PFSK-1 (cell line): ENCODE data around the gene ACTN2.

Experiments
- POLR2AphosphoS5 ChIP-seq: IDR thresholded peaks from 2 replicates; pipeline ENCODE4 v1.6.1; 2012; ENCODE audit warnings: low read depth, mild to moderate bottlenecking, control low read depth, low read length, moderate library complexity
- SIN3A ChIP-seq: IDR thresholded peaks from 2 replicates; pipeline ENCODE4 v1.6.1; 2012; ENCODE audit warnings: mild to moderate bottlenecking, low read length, moderate library complexity, borderline replicate concordance; ENCODE audit not compliant: insufficient read depth
- TF ChIP-seq, protein P1 (sequence below), 2 experiments: IDR thresholded peaks; 2 replicates each; pipeline versions ENCODE4 v1.6.1 to v1.8.0; 2011 to 2012; ENCODE audit warnings: low read depth in 2 of 2, low read length in 2 of 2, control low read depth in 1 of 2, inconsistent platforms in 1 of 2, mild to moderate bottlenecking in 1 of 2, moderate library complexity in 1 of 2; ENCODE audit not compliant: insufficient read depth in 1 of 2

DNA sequence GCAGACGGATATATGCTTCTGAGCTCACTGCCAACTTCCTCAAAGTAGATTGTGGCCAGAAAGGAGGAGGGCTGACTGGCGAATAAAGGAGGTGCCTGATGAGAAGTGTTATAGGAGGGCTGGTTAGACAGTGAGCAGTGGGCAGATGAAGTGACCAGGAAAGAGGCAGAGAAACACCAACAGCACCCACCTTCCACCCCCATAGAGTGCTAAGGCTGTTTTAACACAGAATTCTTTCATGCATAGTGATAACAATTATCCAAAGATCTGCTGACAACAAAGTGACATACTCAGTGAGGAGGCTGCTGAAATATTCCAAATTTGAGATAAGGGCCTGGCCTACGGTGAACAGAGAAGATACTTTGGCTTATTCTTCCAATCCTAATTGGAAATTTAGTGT, 87.6 kb downstream of the ACTN2 start:
- TF ChIP-seq POLR2AphosphoS5 = no peak
- TF ChIP-seq, protein P1, sequence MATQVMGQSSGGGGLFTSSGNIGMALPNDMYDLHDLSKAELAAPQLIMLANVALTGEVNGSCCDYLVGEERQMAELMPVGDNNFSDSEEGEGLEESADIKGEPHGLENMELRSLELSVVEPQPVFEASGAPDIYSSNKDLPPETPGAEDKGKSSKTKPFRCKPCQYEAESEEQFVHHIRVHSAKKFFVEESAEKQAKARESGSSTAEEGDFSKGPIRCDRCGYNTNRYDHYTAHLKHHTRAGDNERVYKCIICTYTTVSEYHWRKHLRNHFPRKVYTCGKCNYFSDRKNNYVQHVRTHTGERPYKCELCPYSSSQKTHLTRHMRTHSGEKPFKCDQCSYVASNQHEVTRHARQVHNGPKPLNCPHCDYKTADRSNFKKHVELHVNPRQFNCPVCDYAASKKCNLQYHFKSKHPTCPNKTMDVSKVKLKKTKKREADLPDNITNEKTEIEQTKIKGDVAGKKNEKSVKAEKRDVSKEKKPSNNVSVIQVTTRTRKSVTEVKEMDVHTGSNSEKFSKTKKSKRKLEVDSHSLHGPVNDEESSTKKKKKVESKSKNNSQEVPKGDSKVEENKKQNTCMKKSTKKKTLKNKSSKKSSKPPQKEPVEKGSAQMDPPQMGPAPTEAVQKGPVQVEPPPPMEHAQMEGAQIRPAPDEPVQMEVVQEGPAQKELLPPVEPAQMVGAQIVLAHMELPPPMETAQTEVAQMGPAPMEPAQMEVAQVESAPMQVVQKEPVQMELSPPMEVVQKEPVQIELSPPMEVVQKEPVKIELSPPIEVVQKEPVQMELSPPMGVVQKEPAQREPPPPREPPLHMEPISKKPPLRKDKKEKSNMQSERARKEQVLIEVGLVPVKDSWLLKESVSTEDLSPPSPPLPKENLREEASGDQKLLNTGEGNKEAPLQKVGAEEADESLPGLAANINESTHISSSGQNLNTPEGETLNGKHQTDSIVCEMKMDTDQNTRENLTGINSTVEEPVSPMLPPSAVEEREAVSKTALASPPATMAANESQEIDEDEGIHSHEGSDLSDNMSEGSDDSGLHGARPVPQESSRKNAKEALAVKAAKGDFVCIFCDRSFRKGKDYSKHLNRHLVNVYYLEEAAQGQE (IDR thresholded peaks at IDR 0.05; ENCODE audit: insufficient read depth in 1 of 2, low read depth in 2 of 2, low read length in 2 of 2) = no peak
- TF ChIP-seq SIN3A = no peak
